ENCODE measurements around the gene TBX21. TPM values are rescaled to one million over a fixed set of nuclear protein-coding genes. Genes with fewer than 3 reads are reported as not detected.

Gene TBX21
- total and polyA plus RNA-seq, 12 donors = 0.06 to 2.0 (median 0.50) TPM; not detected in 2

DNA sequence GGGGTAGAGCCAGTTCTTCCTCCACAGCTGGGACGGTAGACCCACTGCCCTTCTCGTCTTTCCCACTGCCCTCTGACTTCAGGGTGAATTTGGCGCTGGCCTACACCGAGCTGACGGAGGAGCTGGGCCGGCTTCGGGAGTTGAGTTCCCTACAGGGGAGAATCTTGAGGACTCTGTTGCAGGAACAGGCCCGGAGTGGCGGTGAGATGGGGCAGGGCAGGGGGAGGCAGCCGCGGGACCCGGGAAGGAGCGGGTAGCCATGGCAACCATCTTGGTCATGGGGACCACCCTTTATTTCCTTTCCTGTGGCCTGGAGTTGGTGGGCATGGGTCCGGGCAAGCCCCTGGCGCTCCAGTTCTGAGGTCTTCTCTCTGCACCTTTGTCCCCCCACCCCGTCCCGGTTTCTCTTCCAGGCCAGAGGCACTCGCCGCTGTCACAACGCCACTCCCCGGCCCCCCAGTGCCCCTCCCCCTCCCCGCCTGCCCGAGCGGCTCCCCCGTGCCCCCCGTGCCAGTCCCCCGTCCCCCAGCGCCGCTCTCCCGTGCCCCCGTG lies 24.6 kb upstream of the TBX21 start:
- peaks cover 0 to 15% of the 10 kb centered on the region in 2 donors for H3K36me3 ChIP-seq (replicated peaks in 1 of 2)
- DNase-seq = no peak
- peaks cover 0 to 9% of the 10 kb centered on the region in 2 donors for H3K4me1 ChIP-seq (replicated peaks in 1 of 2)
- TF ChIP-seq, protein P1, sequence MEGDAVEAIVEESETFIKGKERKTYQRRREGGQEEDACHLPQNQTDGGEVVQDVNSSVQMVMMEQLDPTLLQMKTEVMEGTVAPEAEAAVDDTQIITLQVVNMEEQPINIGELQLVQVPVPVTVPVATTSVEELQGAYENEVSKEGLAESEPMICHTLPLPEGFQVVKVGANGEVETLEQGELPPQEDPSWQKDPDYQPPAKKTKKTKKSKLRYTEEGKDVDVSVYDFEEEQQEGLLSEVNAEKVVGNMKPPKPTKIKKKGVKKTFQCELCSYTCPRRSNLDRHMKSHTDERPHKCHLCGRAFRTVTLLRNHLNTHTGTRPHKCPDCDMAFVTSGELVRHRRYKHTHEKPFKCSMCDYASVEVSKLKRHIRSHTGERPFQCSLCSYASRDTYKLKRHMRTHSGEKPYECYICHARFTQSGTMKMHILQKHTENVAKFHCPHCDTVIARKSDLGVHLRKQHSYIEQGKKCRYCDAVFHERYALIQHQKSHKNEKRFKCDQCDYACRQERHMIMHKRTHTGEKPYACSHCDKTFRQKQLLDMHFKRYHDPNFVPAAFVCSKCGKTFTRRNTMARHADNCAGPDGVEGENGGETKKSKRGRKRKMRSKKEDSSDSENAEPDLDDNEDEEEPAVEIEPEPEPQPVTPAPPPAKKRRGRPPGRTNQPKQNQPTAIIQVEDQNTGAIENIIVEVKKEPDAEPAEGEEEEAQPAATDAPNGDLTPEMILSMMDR (IDR thresholded peaks at IDR 0.05) = no peak
- TF ChIP-seq POLR2A (IDR thresholded peaks at IDR 0.05) = no peak
- peak overlapping the region in 1 of 5 donors; percentile 29 for H3K27ac ChIP-seq
- H3K9me3 ChIP-seq (replicated peaks in 1 of 3) = no peaks in the 10 kb centered on the region
- intact Hi-C loops (cut with DNase I) = loop anchor here in 1 of 2 donors (10.0 kb wide), 1 partner anchor 76 kb away; no protein-coding TSS in a partner anchor
- no peaks in the 10 kb centered on the region for H3K27me3 ChIP-seq
- peak overlapping the region in 1 of 4 donors; percentile 46 for H3K4me3 ChIP-seq
- WGBS, 4 donors = 57 to 76% (median 69%) methylated on average over 5 to 31 of the region's 31 CpGs

DNA sequence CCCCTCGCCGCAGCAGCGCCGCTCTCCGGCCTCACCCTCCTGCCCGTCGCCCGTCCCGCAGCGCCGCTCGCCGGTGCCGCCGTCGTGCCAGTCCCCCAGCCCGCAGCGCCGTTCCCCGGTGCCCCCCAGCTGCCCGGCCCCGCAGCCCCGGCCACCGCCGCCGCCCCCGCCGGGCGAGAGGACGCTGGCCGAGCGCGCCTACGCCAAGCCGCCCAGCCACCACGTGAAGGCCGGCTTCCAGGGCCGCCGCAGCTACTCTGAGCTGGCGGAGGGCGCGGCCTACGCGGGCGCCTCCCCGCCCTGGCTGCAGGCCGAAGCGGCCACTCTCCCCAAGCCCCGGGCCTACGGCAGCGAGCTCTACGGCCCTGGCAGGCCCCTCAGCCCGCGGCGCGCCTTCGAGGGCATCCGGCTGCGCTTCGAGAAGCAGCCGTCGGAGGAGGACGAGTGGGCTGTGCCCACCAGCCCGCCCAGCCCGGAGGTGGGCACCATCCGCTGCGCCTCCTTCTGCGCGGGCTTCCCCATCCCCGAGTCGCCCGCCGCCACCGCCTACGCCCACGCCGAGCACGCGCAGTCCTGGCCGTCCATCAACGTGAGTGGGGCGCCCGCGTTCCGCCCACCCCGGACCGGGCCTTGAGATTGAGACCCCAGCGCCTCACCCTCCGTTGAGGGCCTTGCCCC lies 24.0 kb upstream of the TBX21 start:
- 49 to 88% (median 62%) methylated on average over 8 to 89 of the region's 89 CpGs for WGBS, 4 donors
- TF ChIP-seq, protein P1 (IDR thresholded peaks at IDR 0.05) = no peak
- TF ChIP-seq POLR2A (IDR thresholded peaks at IDR 0.05) = peak in 1 of 2 donors; percentile 12
- peaks cover 0 to 9% of the 10 kb centered on the region in 2 donors for H3K4me1 ChIP-seq (replicated peaks in 1 of 2)
- peak overlapping the region in 1 of 4 donors; percentile 46 for H3K4me3 ChIP-seq
- no peaks in the 10 kb centered on the region for H3K27me3 ChIP-seq
- H3K9me3 ChIP-seq (replicated peaks in 1 of 3) = no peaks in the 10 kb centered on the region
- intact Hi-C loops (cut with DNase I) = loop anchor here in 1 of 2 donors (10.0 kb wide), 1 partner anchor 76 kb away; no protein-coding TSS in a partner anchor
- peak in 4 of 7 donors; percentile 52 to 62 (median 54) for DNase-seq
- peak overlapping the region in 1 of 5 donors; percentile 29 for H3K27ac ChIP-seq
- H3K36me3 ChIP-seq (replicated peaks in 1 of 2) = peaks cover 0 to 15% of the 10 kb centered on the region in 2 donors

DNA sequence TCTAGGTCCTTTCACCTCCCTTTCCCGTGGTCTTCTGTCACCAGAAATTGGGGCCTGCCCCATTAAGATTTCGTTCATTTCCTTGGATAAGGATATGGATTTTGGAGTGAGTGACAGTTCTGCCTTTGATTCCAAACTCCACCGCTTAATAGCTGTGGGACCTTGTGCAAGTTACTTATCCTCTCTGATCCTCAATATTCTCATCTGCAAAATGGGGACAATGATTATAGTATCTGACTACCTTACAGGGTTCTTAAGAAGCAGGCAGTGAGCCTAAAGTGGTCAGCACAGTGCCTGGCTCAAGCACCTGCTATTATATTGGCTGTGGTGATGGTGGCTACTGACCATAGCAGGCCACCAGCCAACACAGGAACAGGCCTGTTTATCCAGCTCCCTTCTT lies 23.4 kb upstream of the TBX21 start:
- TF ChIP-seq POLR2A (IDR thresholded peaks at IDR 0.05) = no peak
- TF ChIP-seq, protein P1 (IDR thresholded peaks at IDR 0.05) = no peak
- H3K4me3 ChIP-seq = no peak overlapping the region
- H3K4me1 ChIP-seq (replicated peaks in 1 of 2) = peaks cover 0 to 9% of the 10 kb centered on the region in 2 donors

DNA sequence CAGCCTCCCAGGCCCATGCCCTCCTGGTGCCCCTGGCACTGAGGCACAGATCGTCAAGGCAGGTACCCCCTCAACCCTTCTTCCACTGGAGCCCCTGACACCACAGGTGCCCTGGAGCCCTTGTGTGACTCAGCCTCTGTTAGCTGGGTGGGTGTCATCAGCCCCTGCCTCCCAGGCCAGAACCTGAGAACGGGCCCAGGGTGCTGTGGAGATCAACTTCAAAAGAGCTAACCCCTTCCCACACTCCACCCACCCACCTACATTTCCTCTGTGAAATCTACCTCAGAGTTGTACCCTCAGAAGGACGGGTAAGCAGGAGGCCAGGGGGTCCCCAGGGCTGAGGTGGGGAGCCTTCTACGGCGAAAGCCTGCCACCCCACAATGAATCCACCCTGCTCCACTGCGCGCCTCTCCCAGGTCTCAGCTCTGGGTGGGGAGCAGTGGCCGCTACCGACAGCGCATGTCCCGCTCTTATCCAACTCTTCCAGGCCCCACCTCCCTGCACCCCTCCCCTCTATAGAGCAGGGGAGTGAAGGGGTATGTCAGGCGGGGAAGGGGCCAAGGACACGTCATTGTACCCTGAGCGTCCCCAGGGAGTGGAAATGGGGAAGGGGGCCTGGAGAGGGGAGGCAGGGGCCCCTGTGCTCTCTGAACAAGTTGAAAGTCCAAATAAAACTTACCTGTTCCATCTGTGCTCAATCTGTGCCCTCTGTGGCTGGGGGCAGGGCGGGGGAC lies 21.5 kb upstream of the TBX21 start:
- intact Hi-C loops (cut with DNase I) = no loop called here
- H3K4me1 ChIP-seq (replicated peaks in 1 of 2) = peaks cover 0 to 5% of the 10 kb centered on the region in 2 donors
- TF ChIP-seq POLR2A (IDR thresholded peaks at IDR 0.05) = no peak
- H3K27me3 ChIP-seq = no peaks in the 10 kb centered on the region
- no peaks in the 10 kb centered on the region for H3K9me3 ChIP-seq (replicated peaks in 1 of 3)
- no peak overlapping the region for H3K27ac ChIP-seq
- H3K4me3 ChIP-seq = no peak overlapping the region
- no peak for DNase-seq
- H3K36me3 ChIP-seq (replicated peaks in 1 of 2) = peaks cover 0 to 15% of the 10 kb centered on the region in 2 donors
- WGBS, 4 donors = 90 to 94% (median 92%) methylated on average over 13 to 15 of the region's 15 CpGs

More for the DNA sequence above, 23.4 kb upstream of the TBX21 start:
- intact Hi-C loops (cut with DNase I) = loop anchor here in 1 of 2 donors (10.0 kb wide), 1 partner anchor 75 kb away; no protein-coding TSS in a partner anchor
- H3K36me3 ChIP-seq (replicated peaks in 1 of 2) = peaks cover 0 to 15% of the 10 kb centered on the region in 2 donors
- no peak overlapping the region for H3K27ac ChIP-seq
- no peaks in the 10 kb centered on the region for H3K27me3 ChIP-seq
- WGBS, 4 donors = 87 to 95% (median 90%) methylated on average over 3 of the region's 3 CpGs
- H3K9me3 ChIP-seq (replicated peaks in 1 of 3) = no peaks in the 10 kb centered on the region
- no peak for DNase-seq
